ENCODE results near the gene DOK5.

DOK5 gene

DNA sequence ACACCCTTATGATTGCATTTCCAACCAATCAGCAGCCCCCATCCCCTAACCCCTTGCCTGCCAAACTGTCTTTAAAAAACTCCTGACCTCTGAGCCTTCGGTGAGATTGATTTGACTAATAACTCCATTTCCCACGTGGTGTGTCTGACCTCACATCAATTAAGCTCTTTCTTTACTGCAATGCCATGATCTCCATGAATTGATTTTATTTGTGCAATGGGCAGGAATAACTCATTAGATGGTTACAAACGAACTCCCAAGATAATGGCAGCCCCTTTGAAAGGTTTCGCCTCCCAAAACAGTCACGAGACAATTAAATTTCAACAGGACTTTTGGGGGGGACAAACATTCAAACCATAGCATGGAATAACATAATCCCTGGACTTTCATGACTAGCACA is 161.2 kb downstream of the DOK5 start:
- TF ChIP-seq, protein P1, sequence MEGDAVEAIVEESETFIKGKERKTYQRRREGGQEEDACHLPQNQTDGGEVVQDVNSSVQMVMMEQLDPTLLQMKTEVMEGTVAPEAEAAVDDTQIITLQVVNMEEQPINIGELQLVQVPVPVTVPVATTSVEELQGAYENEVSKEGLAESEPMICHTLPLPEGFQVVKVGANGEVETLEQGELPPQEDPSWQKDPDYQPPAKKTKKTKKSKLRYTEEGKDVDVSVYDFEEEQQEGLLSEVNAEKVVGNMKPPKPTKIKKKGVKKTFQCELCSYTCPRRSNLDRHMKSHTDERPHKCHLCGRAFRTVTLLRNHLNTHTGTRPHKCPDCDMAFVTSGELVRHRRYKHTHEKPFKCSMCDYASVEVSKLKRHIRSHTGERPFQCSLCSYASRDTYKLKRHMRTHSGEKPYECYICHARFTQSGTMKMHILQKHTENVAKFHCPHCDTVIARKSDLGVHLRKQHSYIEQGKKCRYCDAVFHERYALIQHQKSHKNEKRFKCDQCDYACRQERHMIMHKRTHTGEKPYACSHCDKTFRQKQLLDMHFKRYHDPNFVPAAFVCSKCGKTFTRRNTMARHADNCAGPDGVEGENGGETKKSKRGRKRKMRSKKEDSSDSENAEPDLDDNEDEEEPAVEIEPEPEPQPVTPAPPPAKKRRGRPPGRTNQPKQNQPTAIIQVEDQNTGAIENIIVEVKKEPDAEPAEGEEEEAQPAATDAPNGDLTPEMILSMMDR (IDR thresholded peaks at IDR 0.05): no peak
- Histone ChIP-seq H3K4me1 (ENCODE audit: control insufficient read depth in 1 of 2, insufficient read depth in 1 of 2, low read depth in 1 of 2, low read length in 1 of 2) (no peaks in the 10 kb centered on the region), H3K27ac (no peak overlapping the region)

DNA sequence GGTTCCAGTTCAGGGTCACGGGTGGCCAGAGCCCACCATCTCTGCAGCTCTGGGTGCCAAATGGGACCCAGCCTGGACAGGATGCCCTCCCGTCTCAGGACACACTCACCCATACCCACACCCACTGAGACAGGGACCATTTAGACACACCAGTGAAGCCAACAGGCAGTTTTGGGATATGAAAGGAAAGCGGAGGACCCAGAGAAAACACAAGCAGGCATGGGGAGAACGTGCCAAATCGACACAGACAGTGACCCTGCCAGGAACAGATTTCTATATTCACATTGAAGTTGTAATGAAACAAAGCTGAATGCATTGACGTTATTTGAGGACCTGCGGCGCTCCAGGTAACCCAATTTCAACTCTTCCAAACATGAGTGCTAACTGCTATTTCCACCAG is 164.5 kb downstream of the DOK5 start:
- H3K27me3 ChIP-seq: no peaks in the 10 kb centered on the region
- H3K27ac ChIP-seq: no peak overlapping the region
- no peaks in the 10 kb centered on the region for H3K36me3 ChIP-seq
- TF ChIP-seq, protein P1 (IDR thresholded peaks at IDR 0.05): no peak
- no peak overlapping the region for H3K4me3 ChIP-seq (ENCODE audit: low read depth in 1 of 2, low read length in 1 of 2)
- H3K9me3 ChIP-seq: no peaks in the 10 kb centered on the region
- H3K4me1 ChIP-seq (ENCODE audit: control insufficient read depth in 1 of 2, insufficient read depth in 1 of 2, low read depth in 1 of 2, low read length in 1 of 2): no peaks in the 10 kb centered on the region

More for the DNA sequence above, 161.2 kb downstream of the DOK5 start:
- Histone ChIP-seq H3K27me3 (peaks cover 7% of the 10 kb centered on the region), H3K9me3 (no peaks in the 10 kb centered on the region), H3K4me3 (ENCODE audit: low read depth in 1 of 2, low read length in 1 of 2) (no peak overlapping the region), H3K36me3 (no peaks in the 10 kb centered on the region)

DNA sequence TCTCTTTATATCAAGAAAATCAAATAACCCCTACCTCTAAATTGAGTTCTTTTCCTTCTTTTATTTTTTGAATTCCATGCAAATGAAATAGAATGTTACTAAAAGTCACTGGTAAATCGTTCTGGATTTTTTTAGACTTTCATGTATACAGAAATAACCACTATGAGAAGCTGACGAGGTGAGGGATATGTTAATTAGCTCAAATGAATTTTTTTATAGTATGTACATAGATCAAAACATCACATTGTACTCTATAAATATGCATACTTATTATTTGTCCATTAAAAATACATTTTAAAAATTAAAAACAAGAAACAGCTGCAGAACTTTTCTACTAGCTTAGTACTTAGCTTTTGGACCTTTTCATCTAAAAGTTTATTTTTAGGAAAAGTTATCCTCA is 165.4 kb downstream of the DOK5 start:
- TF ChIP-seq, protein P1 (IDR thresholded peaks at IDR 0.05): no peak
- H3K36me3 ChIP-seq: no peaks in the 10 kb centered on the region
- no peak overlapping the region for H3K4me3 ChIP-seq (ENCODE audit: low read depth in 1 of 2, low read length in 1 of 2)
- H3K9me3 ChIP-seq: no peaks in the 10 kb centered on the region
- H3K27ac ChIP-seq: no peak overlapping the region
- H3K27me3 ChIP-seq: no peaks in the 10 kb centered on the region
- H3K4me1 ChIP-seq (ENCODE audit: control insufficient read depth in 1 of 2, insufficient read depth in 1 of 2, low read depth in 1 of 2, low read length in 1 of 2): no peaks in the 10 kb centered on the region

DNA sequence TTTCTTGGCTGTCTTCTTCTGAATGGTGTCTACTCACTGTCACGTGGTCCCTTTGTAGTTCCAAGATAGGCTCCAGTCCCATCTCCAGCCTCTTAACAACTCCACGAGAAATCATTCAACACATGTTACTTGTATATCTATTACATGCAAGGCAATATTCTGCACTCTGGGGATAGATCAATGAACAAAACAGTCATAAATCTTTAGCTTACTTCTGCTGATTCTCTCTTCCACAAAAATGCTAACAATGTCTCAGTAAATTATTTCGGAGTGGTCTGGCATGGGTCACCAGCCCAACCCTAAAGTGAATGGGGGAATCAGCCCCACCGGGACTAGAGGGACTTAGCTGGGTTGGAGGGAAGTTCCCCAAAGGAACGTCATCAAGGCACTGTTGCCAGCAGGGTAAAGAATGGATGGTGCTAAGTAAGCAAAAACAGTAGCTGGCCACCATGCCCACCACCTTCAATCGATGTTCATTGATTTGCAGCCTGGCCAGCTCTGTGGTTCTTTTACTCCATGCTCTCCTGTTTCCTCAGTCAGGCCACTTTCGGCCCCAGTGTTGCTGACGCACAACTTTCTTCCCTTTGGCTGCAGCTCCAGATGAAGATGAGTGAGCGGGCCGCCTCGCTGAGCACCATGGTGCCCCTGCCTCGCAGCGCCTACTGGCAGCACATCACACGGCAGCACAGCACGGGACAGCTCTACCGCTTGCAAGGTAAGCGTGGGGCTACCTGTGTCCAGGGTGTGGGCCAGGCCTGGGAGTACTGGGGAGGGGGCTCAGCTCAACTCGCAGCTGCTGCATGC is 167.7 kb downstream of the DOK5 start:
- Histone ChIP-seq H3K4me3 (ENCODE audit: low read depth in 1 of 2, low read length in 1 of 2) (no peak overlapping the region), H3K9me3 (no peaks in the 10 kb centered on the region), H3K27me3 (no peaks in the 10 kb centered on the region), H3K36me3 (no peaks in the 10 kb centered on the region), H3K4me1 (ENCODE audit: control insufficient read depth in 1 of 2, insufficient read depth in 1 of 2, low read depth in 1 of 2, low read length in 1 of 2) (no peaks in the 10 kb centered on the region), H3K27ac (no peak overlapping the region)
- TF ChIP-seq, protein P1 (IDR thresholded peaks at IDR 0.05): no peak

DNA sequence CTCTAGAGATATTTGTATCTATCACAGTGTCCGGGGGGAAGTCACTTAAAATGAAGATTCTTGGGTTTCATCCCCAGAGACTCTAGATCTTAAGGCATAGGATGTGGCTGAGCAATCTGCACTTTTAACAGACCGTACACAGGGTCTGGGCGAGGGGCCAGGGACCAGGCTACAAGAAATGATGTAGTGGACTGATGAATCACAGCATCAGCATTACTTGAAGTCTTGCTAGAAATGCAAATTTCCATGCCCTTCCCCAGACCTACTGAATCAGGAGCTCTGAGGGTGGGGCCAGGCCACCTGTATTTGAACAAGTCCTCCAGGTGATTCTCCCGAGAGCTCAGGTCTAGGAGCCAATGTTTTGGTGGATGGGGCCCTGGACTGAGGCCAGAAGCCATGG is 168.4 kb downstream of the DOK5 start:
- no peaks in the 10 kb centered on the region for H3K27me3 ChIP-seq
- TF ChIP-seq, protein P1 (IDR thresholded peaks at IDR 0.05): no peak
- no peaks in the 10 kb centered on the region for H3K36me3 ChIP-seq
- no peaks in the 10 kb centered on the region for H3K4me1 ChIP-seq (ENCODE audit: control insufficient read depth in 1 of 2, insufficient read depth in 1 of 2, low read depth in 1 of 2, low read length in 1 of 2)
- H3K4me3 ChIP-seq (ENCODE audit: low read depth in 1 of 2, low read length in 1 of 2): no peak overlapping the region
- H3K27ac ChIP-seq: no peak overlapping the region
- H3K9me3 ChIP-seq: no peaks in the 10 kb centered on the region

Measured in neutrophil (primary cell).